GM18498 (cell line): ENCODE results near the gene ERF.

ENCODE experiments used
- ATAC-seq: cut with Tn5 transposase; IDR thresholded peaks from one replicate; pipeline ENCODE4 v1.9.1; 2021; ENCODE audit warnings: mild to moderate bottlenecking, moderate library complexity; ENCODE audit not compliant: unreplicated experiment

The ERF gene

DNA sequence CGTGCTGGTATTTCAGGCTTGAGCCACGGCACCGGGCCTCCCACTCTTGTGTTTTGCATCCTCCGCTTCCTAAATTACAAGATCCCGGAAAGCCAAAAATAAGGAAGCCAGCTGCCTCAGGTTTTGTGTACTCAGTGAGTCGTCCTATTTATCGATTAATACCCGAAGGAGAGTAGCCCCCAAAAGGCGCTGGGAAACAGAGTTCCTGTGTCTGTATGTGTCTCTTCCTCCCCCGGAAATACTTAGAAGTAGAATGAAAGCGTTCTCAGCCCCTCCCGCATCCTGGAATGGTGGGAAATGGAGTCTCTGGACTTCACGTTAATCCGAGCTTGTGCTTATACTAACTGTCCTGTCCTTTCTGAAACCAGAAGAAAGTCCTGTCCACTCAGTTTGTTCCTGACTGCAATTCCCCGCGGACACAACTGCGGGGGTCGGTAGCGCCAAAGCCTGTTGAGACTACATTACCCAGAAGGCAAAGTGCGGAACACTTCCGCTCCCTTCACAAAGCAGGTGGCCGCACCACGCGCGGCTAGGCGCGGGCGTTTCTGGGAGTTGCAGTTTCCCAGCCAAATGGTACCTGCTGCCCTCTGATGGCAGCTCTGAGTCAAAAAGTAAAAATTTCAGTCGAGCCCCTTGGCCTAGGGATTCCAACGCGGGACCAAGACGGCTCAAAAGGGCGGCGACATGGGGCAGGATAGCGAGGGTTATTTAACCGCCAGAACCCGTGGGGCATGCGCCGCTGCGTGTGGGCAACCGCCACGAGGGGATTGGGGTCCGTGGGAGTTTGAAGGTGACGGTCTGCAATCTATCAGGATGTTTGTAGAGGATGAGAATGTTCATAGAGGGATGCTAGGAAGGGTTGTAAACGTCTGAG lies 10.3 kb downstream of the ERF start:
- ATAC-seq: peak; percentile 38

DNA sequence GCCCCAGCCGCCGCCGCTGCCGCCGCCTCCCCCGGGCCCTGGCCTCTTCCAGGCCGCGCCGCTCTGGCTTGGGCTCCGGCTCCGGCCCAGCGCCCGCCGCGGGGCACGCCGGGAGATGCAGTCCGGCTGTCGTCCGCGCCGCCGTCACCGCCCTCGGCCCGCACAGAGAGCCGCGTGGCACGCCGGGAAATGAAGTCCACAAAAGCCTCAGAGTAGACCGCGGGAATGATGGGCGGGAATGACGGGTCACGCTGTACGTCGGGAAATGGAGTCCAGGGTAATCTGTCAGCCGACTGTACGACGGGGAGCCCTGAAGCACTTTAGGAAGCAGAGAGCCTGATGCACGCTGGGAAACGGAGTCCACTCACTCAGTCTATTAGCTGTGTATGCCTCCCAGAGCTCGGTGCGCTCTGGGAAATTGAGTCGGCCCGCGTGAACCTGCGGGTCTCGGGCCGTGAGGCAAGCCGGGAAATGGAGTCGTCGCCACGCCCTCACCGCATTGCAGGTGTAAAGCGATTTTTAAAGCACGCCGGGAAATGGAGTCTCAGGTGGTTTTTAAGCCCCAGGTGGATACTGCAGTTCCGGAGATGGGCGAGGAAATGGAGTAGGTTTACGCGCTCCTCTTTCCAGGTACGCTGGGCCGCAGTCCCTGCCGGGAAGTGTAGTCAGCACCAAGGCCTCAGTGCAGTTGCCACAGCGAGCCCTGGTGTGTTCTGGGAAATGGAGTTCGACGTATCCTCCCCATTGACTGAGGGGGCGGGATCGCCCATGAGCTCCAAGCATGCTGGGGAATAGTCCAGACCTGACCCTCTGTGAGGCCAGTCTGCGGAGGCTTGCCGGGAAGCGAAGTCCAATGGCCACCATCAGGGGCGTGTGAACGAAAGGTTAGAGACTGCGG lies 12.2 kb downstream of the ERF start, which contains the start of gene GSK3A:
Gene GSK3A, minus strand, starts transcription at position 91 of the 898 bp plus-strand sequence. CDS start 137 bp downstream, outside the sequence.
- ATAC-seq: peak; percentile 66

GRCh38 chr19:42242069-42242511 lies 12.8 kb downstream of the ERF start:
- peak; percentile 0 for ATAC-seq

GRCh38 chr19:42241279-42241678 lies 13.6 kb downstream of the ERF start:
- ATAC-seq: no peak

DNA sequence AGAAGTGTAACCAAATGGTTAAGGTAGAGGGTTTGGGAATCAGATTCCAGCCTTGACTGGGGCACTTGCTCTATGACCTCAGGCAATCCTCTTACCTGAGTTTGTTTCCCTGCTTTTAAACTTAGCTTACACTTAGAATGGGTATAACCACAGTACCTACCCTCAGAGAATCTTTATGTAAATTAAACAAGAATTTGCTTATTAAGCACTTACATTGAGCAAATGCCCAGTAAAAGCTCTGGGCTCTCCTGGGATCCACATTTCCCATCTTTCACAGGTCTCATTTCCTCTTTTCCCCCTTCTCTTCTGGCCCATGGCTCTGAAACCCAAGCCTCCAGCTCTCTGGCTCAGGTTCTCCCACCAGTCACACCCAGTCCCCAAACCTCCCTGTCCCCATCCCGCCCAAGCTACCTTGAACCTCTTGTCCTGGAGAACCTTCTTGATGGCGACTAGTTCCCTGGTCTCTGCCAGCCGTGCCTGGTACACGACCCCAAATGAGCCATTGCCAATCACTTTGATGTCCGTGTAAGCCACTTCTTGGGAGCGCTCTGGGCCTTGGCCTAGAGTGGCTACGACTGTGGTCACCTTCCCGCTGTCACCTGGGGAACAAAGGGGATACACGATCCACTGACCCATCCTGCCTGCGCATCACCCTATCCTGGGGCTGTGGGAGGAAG lies 15.2 kb downstream of the ERF start:
- ATAC-seq: no peak

- ATAC-seq: no peak
These were observed 19.7 kb downstream of the ERF start for GRCh38 chr19:42235181-42235580.

GRCh38 chr19:42234364-42234763 lies 20.6 kb downstream of the ERF start:
- no peak for ATAC-seq

- ATAC-seq: no peak
These were observed 21.1 kb downstream of the ERF start for GRCh38 chr19:42233678-42234292.

DNA sequence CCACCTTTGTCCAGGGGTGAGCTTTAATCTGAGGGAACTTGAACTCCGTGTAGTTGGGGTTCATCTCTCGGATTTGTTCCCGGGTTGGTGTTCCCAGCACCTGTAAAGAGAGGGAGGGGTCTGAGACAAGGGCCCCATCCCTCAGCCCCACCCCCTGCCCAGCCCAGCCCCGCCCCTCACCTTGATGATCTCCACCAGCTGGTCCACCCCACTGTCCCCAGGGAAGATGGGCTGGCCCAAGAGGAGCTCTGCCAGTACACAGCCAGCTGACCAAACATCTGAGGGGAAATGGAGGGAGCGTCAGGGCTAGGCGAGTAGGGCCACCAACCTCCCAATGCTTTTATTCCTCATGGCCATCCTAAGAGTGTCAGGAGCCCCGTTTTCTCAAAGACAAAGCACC lies 21.8 kb downstream of the ERF start:
- ATAC-seq: no peak

DNA sequence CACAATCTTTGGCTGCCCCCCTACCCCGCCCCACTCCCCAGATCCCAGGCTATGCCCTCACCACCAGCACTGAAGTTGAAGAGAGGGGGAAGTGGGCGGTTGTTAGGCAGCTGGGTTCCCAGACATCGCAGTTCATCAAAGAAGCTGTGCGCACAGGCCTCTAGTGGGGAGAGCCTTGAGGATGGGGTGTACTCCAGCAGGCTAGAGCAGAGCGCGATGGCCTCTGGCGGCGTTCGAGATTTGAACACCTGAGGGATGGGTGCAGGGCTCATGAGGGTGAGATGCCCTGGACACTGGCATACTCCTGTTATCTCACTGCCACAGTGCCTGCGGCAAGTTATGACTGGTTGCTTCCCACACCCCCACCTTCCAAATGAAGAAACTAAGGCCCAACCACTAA lies 22.5 kb downstream of the ERF start:
- no peak for ATAC-seq

DNA sequence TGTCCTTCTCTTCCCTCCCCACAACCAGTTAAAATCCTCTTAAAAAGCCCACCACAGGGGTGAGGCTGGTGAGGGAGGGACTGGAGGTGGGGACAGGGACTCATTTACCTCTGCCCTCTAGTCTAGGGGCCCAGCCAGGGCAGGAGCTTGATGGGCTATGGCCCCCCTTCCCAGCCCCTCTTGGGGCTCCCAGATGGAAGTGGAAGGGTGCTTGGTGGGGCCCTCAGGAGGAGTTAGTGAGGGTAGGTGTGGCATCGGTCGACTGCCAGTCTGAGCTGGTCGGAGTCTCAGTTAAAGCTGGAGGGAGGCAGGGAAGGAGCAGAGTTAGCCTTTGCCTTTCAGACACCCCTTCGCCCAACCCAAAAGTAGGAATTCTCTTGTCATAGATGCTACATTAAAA lies 24.4 kb downstream of the ERF start:
- no peak for ATAC-seq

DNA sequence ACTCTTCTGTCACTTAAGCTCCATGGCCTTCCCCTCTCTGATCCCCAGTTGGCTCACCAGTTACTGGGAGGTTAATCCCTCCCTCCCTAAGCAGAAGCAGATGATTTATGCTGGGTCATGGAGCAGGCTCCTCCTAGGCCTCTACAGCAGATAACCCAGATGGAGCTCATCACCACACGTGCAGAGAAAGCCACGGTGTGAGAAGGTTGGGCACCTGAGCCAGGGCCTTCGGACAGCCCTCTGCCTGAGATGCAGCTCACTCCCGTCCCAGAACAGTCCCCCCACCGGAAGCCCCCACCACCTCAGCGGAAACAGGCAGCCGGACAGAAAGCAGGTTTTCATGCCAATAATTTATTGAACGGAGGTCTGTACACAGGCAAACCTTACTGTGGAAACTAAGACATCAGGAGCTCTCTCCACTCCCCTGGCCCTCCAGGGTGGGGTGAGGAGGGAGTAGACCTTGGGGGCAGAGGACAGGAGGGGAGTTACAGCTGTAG lies 25.0 kb downstream of the ERF start:
- ATAC-seq: no peak

DNA sequence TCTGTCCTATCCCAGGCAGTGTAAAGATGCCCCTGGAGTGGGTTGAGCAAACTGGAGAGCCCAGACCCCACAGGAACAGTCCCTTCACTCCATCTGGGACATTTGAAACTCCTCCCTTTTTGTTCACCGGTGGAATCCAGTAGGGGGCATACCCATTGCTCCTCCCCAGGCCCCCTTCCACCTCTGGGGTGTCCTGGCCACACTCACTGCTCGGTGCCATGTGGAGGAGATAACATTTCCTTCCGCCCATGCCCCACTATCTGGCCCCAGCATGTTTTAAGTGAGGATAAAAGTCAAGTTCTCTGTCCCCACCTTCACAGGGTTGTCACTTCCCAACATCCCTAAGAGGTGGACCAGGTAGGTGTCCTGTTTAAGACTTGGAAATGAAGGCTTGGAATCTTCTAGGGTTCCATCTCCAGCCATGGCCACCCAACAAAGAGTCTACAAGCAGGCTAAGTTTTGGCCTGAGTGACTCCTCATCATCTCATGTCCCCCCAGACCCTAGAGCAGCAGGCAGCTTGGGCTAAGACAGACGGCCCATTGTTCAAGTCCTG lies 25.6 kb downstream of the ERF start:
- no peak for ATAC-seq

DNA sequence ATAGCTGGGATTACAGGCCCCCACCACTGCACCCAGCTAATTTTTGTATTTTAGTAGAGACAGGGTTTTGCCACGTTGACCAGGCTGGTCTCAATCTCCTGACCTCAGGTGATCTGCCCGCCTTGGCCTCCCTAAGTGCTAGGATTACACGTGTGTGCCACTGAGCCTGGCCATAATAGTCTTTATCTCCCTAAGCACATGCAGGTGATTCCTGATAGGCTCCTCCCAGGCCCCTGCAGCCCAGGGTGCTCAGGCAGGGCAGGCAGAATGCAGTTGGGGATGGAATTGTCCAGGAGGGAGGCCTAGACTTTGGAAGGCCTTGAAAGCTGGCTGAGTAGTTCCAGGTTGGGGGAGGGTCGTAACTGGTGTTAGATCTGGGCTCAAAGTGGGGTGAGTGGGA lies 26.3 kb downstream of the ERF start:
- no peak for ATAC-seq

GRCh38 chr19:42226886-42227285 lies 28.0 kb downstream of the ERF start:
- ATAC-seq: no peak

DNA sequence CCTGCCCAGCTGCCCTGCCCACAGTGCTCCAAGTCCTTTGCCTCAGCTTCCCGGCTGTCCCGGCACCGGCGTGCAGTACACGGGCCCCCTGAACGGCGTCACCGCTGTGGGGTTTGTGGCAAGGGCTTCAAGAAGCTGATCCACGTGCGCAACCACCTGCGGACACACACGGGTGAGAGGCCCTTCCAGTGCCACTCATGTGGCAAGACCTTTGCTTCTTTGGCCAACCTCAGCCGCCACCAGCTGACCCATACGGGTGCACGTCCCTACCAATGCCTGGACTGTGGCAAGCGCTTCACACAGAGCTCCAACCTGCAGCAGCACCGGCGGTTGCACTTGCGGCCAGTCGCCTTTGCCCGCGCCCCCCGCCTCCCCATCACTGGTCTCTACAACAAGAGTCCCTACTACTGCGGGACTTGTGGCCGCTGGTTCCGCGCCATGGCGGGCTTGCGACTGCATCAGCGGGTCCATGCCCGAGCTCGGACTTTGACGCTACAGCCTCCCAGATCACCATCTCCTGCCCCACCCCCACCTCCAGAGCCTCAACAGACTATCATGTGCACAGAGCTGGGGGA lies 29.1 kb downstream of the ERF start:
- no peak for ATAC-seq

GRCh38 chr19:42224940-42225717 lies 29.8 kb downstream of the ERF start:
- no peak for ATAC-seq

- ATAC-seq: no peak
These were observed 34.2 kb downstream of the ERF start for GRCh38 chr19:42220751-42221097.
